C4-2B (cell line): ENCODE measurements around the gene CCL24.

ENCODE experiments used
- H3K27ac ChIP-seq: fragments of 450-650 bp; 2 replicates; pipeline ENCODE4 v1.5.1; 2017
- CTCF ChIP-seq: fragments of 450-650 bp; conservative IDR thresholded peaks from 2 replicates; pipeline ENCODE4 v1.5.1; 2017; ENCODE audit warnings: mild to moderate bottlenecking
- ZFX ChIP-seq: fragments of 450-650 bp; IDR thresholded peaks from 2 replicates; pipeline ENCODE4 v1.6.1; 2017

The CCL24 gene

GRCh38 chr7:75807452-75807851 lies 6.2 kb downstream of the CCL24 start:
- TF ChIP-seq ZFX (0 out of 2 replicates have a peak, but pooled peaks have one; percentile 17), CTCF (no peak)
- H3K27ac ChIP-seq, result no peak overlapping the region

GRCh38 chr7:75806560-75807307 lies 6.9 kb downstream of the CCL24 start:
- no peak overlapping the region for H3K27ac ChIP-seq
- no peak for TF ChIP-seq CTCF
- TF ChIP-seq ZFX, result no peak

GRCh38 chr7:75804705-75805104 lies 8.9 kb downstream of the CCL24 start:
- H3K27ac ChIP-seq, result no peak overlapping the region
- TF ChIP-seq ZFX (no peak), CTCF (no peak)

- no peak overlapping the region for H3K27ac ChIP-seq
- no peak for TF ChIP-seq CTCF
- no peak for TF ChIP-seq ZFX
Observed at GRCh38 chr7:75804004-75804403, 9.6 kb downstream of the CCL24 start.

- TF ChIP-seq CTCF (no peak), ZFX (no peak)
- H3K27ac ChIP-seq, result no peak overlapping the region
Observed at GRCh38 chr7:75802552-75802821, 11.1 kb downstream of the CCL24 start.

GRCh38 chr7:75798770-75799169 lies 14.8 kb downstream of the CCL24 start:
- TF ChIP-seq CTCF (no peak), ZFX (no peak)
- no peak overlapping the region for H3K27ac ChIP-seq

- H3K27ac ChIP-seq, result no peak overlapping the region
- no peak for TF ChIP-seq CTCF
- TF ChIP-seq ZFX, result no peak
Observed at GRCh38 chr7:75796420-75796819, 17.2 kb downstream of the CCL24 start.
